Measurements from ENCODE around the gene SNAP91. TPM values are rescaled to one million over a fixed set of nuclear protein-coding genes. Genes with fewer than 3 reads are reported as not detected.
A peak's percentile ranks its signal among the peaks of the same experiment; 100 is the strongest.
"Not testable (repeated sequence)": the region's sequence is repeated elsewhere in the genome, so short reads cannot be mapped to it uniquely, and the experiment has no call there.

SNAP91 gene
- 1 to 10 TPM in 3 of 5 donors, under 1 TPM in 2; 0.46 to 1.6 (median 1.0) TPM for polyA plus RNA-seq (ENCODE audit: insufficient read depth in 1 of 5, insufficient read length in 5 of 5, low replicate concordance in 1 of 5)
- long read RNA-seq, donor 1: 0 reads
- long read RNA-seq, donor 2: 0 reads
- long read RNA-seq, donor 3: 0 reads
- long read RNA-seq, donor 4: 0 reads
- long read RNA-seq, donor 5, partial matches to known transcripts: 0 of 5 reads
- long read RNA-seq, donor 5, other reads (novel, unspliced or antisense): 5 of 5 reads
- long read RNA-seq, donor 6: 0 reads
- long read RNA-seq, donor 7: 0 reads
- long read RNA-seq, donor 8: 0 reads

GRCh38 chr6:83708970-83709747 is at the start of gene SNAP91:
TSS of gene SNAP91 (minus strand) at chr6:83709101. CDS start at chr6:83707927, 1,174 bp downstream.
- peak in 1 of 2 donors; percentile 15 for DNase-seq

- DNase-seq: no peak
Measured at GRCh38 chr6:83758533-83758932, 49.6 kb upstream of the SNAP91 start.

DNA sequence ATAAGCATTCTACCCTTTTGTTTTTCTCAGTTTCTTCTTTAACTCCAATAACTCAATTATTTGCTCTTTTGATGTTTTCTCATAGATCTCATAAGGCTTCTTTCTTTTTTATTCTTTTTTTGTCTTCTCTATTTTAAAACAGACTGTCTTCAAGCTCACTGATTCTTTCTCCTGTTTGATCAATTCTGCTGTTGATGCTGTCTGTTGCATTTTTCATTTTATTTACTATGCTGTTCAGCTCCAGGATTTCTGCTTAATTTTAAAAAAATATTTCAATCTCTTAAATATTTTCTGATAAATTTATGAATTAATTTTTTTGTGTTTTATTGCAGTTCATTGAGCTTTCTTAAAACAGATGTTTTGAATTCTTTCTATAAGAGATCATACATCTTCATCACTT is 48.1 kb upstream of the SNAP91 start:
- DNase-seq: no peak

GRCh38 chr6:83756565-83756964 is 47.7 kb upstream of the SNAP91 start:
- DNase-seq: no peak

- not testable (repeated sequence) for DNase-seq
Measured at GRCh38 chr6:83752375-83752774, 43.5 kb upstream of the SNAP91 start.

DNA sequence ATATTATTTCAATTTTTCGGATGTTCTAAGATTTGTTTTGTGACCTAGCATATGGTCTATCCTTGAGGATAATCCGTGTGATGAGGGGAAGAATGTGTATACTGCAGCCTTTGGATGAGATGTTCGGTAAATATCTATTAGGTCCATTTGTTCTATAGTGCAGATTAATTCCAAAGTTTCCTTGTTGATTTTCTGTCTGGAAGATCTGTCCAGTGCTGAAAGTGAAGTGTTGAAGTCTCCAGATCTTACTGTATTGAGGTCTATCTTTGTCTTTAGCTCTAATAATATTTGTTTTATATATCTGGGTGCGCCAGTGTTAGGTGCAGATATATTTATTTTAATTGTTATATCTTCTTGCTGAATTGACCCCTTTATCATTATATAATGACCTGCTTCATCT is 32.2 kb upstream of the SNAP91 start:
- no peak for DNase-seq

- no peak for DNase-seq
Measured at GRCh38 chr6:83735461-83735860, 26.6 kb upstream of the SNAP91 start.

- DNase-seq: no peak
Measured at GRCh38 chr6:83729871-83730270, 21.0 kb upstream of the SNAP91 start.

- no peak for DNase-seq
Measured at GRCh38 chr6:83722876-83723275, 14.0 kb upstream of the SNAP91 start.

- DNase-seq: no peak
Measured at GRCh38 chr6:83717809-83718208, 8.9 kb upstream of the SNAP91 start.

DNA sequence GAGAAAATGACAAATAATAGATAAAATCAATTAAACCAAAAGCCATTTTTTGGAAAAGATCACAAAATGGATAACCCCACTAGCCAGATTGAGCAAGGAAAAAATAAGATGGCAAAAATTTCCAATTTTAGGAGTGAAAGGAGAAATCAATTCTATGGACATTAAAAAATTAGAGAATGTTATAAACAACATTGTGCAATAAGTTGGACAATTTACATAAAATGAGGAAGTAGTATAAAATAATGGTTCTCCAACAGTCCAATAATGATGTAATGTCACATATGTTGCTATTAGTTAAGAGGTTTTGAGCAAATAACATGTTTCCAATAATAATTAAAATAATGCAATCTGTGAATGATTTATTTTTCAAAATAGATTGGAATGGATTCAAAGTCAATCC is 3.1 kb upstream of the SNAP91 start:
- DNase-seq: no peak

- DNase-seq: no peak
Measured at GRCh38 chr6:83709748-83710050, 798 bp upstream of the SNAP91 start.

DNA sequence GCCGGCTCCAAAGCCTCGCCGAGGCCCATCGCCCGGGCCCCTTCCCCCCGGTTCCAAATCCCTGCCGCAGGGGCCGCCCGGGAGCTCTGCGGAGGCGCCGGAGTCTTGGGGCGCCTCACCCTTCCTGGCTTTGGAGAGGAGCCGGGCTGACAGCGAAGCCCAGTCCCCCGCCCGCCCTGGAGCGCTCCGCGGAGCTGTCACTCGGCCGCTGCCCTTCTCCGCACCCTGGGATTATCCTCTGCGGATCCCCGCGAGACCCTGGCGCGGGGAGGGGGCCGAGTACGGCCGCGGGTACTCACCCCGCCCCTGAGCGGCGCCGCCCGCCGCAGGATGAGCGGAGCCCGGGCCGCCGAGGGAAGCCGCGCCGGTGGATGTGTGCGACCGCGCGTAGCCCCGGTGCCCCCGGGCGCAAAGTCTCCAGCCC is 343 bp downstream of the SNAP91 start:
- DNase-seq: peak in 1 of 2 donors; percentile 25

GRCh38 chr6:83707829-83708545 is 914 bp downstream of the SNAP91 start:
- DNase-seq: no peak

GRCh38 chr6:83702749-83703148 is 6.2 kb downstream of the SNAP91 start:
- no peak for DNase-seq

DNA sequence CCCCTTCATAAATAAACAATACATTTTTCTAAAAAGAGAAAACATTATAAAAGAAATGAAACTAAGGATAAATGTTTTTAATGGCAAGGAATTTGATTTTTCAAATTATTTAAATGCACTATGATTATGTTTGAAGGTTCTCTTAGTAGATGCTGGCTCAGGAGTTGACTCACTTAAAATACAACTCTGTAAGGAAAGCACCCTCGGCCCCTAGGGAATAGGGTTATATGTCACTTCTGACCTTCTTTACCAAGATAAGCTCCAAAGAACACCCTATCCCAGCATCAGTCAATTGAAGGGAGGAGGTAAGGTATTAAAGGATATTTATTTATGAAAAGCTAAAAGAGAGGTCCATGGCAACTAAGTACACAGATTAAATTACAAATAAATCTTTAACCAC is 6.8 kb downstream of the SNAP91 start:
- DNase-seq: no peak

DNA sequence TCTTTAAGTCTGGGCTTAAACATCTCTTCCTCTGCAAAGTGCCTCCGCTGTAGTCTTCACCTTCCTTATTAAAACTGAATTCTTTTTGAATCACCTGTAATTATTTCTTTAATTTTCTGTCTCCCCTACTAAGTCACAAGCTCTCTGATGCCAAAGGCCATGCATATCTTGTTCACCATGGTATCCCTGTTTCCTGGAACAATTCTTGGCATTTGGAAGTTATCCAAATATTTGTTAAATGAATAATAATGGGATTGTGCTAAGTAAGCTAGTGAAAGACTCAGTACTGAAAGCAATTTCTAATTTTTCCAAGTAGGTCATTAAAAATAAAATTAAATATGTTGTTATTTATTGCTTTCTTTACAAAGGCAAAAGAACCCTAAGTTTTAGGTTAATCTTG is 12.2 kb downstream of the SNAP91 start:
- DNase-seq: no peak

GRCh38 chr6:83685481-83685880 is 23.4 kb downstream of the SNAP91 start:
- DNase-seq: no peak

DNA sequence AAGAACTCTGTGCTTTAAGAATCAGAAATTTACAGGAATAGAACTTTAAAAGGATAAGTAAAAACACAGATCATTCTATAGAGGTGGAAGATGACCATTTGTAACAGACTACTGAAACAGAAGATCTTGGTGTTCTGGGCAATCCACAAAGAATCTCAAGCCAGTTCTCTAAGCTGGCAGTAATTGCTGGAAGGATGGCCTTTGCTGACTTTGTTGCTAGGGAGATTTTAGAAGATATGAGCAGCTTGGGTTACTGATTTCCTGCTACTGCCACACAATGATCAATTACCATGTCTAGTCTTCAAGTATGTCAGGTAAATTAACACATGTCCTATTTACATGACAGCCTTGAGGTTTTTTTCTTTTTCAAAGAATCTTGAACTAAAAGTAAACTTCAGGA is 31.1 kb downstream of the SNAP91 start:
- DNase-seq: no peak

DNA sequence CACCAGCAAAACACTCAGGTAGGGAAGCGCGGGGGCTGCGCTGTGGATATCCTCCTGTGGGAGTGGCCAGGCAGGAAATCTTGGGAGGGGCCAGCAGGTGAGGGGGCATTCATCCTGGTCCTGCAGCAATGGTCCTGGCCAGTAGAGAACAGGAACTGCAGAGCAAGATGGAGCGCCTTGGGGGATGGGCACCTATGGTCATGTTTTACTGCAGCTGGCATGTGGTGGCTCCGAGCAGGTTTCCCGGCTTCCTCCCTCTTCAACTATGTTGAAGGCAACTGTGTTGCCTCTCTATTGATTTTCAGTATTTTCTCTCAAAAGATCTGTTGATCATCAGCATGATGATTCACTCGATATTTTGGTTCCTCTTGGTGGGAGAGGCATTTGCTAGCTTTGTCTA is 70.9 kb downstream of the SNAP91 start:
- no peak for DNase-seq

DNA sequence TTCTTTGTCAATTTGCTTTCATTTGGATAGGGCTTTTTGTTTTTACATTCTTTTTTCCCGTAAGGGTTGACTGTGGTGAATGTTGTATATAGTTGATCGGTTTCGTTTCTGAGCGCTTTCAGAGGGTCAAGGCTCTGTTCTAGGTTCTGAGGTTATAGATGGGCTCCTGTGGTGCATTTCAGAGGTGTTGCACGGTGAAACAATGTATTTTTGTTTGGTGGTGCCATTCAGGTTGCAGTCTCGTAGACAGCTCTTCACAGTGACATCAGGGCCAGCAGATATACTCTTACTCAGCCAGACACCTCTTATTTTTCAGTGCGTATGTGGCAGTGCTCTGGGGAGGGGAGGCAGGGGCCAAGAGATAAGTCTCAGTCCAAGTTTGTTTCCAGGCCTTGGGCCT is 72.1 kb downstream of the SNAP91 start:
- no peak for DNase-seq

GRCh38 chr6:83633609-83634008 is 75.3 kb downstream of the SNAP91 start:
- DNase-seq: no peak

GRCh38 chr6:83633149-83633548 is 75.8 kb downstream of the SNAP91 start:
- DNase-seq: no peak
